Epithelial cell of umbilical artery (primary cell): Measurements from ENCODE around the gene PJA2. TPM values are rescaled to one million over a fixed set of nuclear protein-coding genes. Genes with fewer than 3 reads are reported as not detected.

ENCODE experiments used
- total RNA-seq: library from RNA; depleted of rRNA; stranded (reverse); fragments of >200 nt; gene quantifications from 2 replicates; pipeline ENCODE4 v1.2.3, GENCODE V29; 2014

Gene PJA2, protein sequence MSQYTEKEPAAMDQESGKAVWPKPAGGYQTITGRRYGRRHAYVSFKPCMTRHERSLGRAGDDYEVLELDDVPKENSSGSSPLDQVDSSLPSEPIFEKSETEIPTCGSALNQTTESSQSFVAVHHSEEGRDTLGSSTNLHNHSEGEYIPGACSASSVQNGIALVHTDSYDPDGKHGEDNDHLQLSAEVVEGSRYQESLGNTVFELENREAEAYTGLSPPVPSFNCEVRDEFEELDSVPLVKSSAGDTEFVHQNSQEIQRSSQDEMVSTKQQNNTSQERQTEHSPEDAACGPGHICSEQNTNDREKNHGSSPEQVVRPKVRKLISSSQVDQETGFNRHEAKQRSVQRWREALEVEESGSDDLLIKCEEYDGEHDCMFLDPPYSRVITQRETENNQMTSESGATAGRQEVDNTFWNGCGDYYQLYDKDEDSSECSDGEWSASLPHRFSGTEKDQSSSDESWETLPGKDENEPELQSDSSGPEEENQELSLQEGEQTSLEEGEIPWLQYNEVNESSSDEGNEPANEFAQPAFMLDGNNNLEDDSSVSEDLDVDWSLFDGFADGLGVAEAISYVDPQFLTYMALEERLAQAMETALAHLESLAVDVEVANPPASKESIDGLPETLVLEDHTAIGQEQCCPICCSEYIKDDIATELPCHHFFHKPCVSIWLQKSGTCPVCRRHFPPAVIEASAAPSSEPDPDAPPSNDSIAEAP
- 63.4 and 73.4 TPM in 2 replicates for total RNA-seq

DNA sequence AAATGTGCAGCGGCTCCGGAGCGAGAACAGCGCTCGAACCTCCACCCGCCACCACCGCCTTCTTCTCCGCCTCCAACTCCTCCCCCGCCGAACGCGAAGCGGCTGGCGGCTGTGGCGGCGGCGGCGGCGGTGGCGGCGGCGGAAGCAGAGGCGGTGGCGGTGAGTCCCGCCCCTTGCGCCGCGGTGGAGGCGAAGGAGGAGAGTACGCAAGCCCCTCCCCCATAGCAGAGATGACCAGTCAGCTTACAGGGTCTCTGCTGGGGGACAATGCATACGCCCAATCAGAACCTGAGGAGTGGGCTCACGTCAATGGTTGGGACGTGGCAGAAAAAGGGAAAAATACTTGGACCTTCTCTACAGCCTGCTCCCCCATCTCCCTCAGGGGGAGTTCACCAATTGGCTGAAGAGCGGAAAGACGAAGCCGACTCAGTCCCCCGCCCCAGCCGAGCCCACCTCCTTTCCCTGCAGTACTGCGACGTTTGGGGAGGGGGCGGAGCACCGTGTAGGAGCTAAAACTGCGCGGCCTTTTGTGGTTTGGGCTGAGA, at the start of gene PJA2:
PJA2 (minus strand) TSS at position 131 of the 545 bp plus-strand sequence. CDS start 26,541 bp downstream, outside the sequence.

